HepG2 (cell line): ENCODE measurements around the gene TTF2.

ENCODE experiments used
- ZNF20 ChIP-seq: sonication (generic); formaldehyde crosslinking; IDR thresholded peaks from 2 replicates; pipeline ENCODE4 v1.4.0; 2020; ENCODE audit warnings: mild to moderate bottlenecking, moderate library complexity, missing genetic modification reagents
- ZNF274 ChIP-seq: sonication (generic); formaldehyde crosslinking; IDR thresholded peaks from 2 replicates; pipeline ENCODE4 v1.5.1; 2020; ENCODE audit warnings: mild to moderate bottlenecking, missing genetic modification reagents
- TF ChIP-seq, protein P1 (sequence below): sonication (generic); formaldehyde crosslinking; IDR thresholded peaks from 2 replicates; pipeline ENCODE4 v1.5.1; 2020; ENCODE audit warnings: mild to moderate bottlenecking, missing genetic modification reagents, moderate library complexity
- TF ChIP-seq, protein P2 (sequence below): sonication (generic); formaldehyde crosslinking; IDR thresholded peaks from 2 replicates; pipeline ENCODE4 v1.5.0; 2020; ENCODE audit warnings: mild to moderate bottlenecking, missing genetic modification reagents, moderate library complexity
- TF ChIP-seq, protein P3 (sequence below): sonication (generic); formaldehyde crosslinking; conservative IDR thresholded peaks from 2 replicates; pipeline ENCODE4 v1.4.0; 2020; ENCODE audit warnings: missing genetic modification reagents

DNA sequence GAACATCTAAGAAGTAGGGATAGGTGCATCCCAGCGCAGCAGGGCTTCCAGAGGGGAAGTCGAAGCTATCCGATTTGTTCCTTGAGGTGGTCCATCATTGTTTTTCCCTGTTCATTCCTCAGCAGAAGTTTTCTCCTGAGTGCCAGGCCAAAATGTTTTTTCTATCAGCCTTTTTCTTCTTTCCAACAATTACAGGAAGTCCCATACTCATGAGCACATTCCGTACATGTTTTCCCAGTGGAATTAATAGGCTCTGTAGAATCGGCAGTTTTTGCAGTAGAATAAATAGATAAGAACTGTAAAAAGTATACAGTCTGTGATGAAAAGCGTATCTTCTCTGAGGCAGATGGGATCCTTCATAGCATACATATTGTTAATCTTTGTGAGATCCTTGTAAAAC, 33.8 kb upstream of the TTF2 start:
- TF ChIP-seq, protein P1, sequence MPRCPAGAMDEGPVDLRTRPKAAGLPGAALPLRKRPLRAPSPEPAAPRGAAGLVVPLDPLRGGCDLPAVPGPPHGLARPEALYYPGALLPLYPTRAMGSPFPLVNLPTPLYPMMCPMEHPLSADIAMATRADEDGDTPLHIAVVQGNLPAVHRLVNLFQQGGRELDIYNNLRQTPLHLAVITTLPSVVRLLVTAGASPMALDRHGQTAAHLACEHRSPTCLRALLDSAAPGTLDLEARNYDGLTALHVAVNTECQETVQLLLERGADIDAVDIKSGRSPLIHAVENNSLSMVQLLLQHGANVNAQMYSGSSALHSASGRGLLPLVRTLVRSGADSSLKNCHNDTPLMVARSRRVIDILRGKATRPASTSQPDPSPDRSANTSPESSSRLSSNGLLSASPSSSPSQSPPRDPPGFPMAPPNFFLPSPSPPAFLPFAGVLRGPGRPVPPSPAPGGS (CRISPR knock-in tag): no peak
- TF ChIP-seq, protein P2, sequence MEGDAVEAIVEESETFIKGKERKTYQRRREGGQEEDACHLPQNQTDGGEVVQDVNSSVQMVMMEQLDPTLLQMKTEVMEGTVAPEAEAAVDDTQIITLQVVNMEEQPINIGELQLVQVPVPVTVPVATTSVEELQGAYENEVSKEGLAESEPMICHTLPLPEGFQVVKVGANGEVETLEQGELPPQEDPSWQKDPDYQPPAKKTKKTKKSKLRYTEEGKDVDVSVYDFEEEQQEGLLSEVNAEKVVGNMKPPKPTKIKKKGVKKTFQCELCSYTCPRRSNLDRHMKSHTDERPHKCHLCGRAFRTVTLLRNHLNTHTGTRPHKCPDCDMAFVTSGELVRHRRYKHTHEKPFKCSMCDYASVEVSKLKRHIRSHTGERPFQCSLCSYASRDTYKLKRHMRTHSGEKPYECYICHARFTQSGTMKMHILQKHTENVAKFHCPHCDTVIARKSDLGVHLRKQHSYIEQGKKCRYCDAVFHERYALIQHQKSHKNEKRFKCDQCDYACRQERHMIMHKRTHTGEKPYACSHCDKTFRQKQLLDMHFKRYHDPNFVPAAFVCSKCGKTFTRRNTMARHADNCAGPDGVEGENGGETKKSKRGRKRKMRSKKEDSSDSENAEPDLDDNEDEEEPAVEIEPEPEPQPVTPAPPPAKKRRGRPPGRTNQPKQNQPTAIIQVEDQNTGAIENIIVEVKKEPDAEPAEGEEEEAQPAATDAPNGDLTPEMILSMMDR (CRISPR knock-in tag): no peak
- TF ChIP-seq, protein P3, sequence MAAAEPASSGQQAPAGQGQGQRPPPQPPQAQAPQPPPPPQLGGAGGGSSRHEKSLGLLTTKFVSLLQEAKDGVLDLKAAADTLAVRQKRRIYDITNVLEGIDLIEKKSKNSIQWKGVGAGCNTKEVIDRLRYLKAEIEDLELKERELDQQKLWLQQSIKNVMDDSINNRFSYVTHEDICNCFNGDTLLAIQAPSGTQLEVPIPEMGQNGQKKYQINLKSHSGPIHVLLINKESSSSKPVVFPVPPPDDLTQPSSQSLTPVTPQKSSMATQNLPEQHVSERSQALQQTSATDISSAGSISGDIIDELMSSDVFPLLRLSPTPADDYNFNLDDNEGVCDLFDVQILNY (CRISPR knock-in tag): no peak
- no peak for TF ChIP-seq ZNF20 (CRISPR knock-in tag)
- no peak for TF ChIP-seq ZNF274
